Breast epithelium (tissue), 4 donors: ENCODE results near the gene TAS1R3. TPM values are rescaled to one million over a fixed set of nuclear protein-coding genes. Genes with fewer than 3 reads are reported as not detected.

ENCODE experiments used
- DNase-seq, 2 donors: peaks; one replicate each; pipeline ENCODE4 v3.0.0-alpha.2; 2019; ENCODE audit warnings: low spot score in 2 of 2
- H3K27ac ChIP-seq, 2 donors: fragments of 200-600 bp; sonication (generic) in 1 of 2; one replicate each; pipeline ENCODE4 v1.5.1; 2016 to 2019; ENCODE audit warnings: mild to moderate bottlenecking in 1 of 2
- H3K27me3 ChIP-seq, 2 donors: fragments of 200-600 bp; sonication (generic) in 1 of 2; one replicate each; pipeline versions ENCODE4 v1.5.1 to v1.6.0; 2017 to 2019; ENCODE audit warnings: control low read depth in 1 of 2, mild to moderate bottlenecking in 1 of 2
- H3K36me3 ChIP-seq: fragments of 200-600 bp; one replicate; pipeline ENCODE4 v1.5.1; 2019
- H3K4me1 ChIP-seq, 2 donors: fragments of 200-600 bp; sonication (generic); one replicate each; pipeline ENCODE4 v1.5.1; 2016 to 2019; ENCODE audit warnings: control low read depth in 1 of 2
- H3K4me3 ChIP-seq, 3 donors: fragments of 200-600 bp; sonication (generic); 1 replicate in 2 of 3; 2 replicates in 1 of 3; pipeline ENCODE4 v1.5.1; 2016 to 2019; ENCODE audit warnings: mild to moderate bottlenecking in 3 of 3, moderate library complexity in 2 of 3
- H3K9me3 ChIP-seq, 2 donors: fragments of 200-600 bp; sonication (generic) in 1 of 2; one replicate each; pipeline ENCODE4 v1.5.1; 2016 to 2019; ENCODE audit warnings: control low read depth in 1 of 2
- POLR2A ChIP-seq: fragments of 450-650 bp; IDR thresholded peaks from one replicate; pipeline ENCODE4 v1.6.1; 2016; ENCODE audit warnings: antibody characterized with exemption, mild to moderate bottlenecking, moderate library complexity
- POLR2AphosphoS5 ChIP-seq, 3 donors: sonication (generic); formaldehyde crosslinking; IDR thresholded peaks; one replicate each; pipeline ENCODE4 v1.6.1; 2017; ENCODE audit warnings: antibody characterized with exemption in 3 of 3
- intact Hi-C: fragments of 100-400 bp; cut with DNase I; formaldehyde crosslinking; loops from one replicate; pipeline ENCODE4 v1.15.1; 2023; ENCODE audit warnings: low total_unique reads
- total RNA-seq, 3 donors: library from RNA; depleted of rRNA; stranded (reverse); fragments of >200 nt; gene quantifications; one replicate each; pipeline ENCODE4 v1.1.0, GENCODE V29; 2016
- TF ChIP-seq, protein P1 (sequence below), 3 donors: fragments of 450-650 bp; IDR thresholded peaks; one replicate each; pipeline ENCODE4 v1.5.1; 2016 to 2017; ENCODE audit warnings: antibody characterized with exemption in 3 of 3, mild to moderate bottlenecking in 3 of 3, moderate library complexity in 3 of 3

TAS1R3 gene
- total RNA-seq, 3 donors from 2014 or later: 0.16 to 0.33 TPM; not detected in 1

DNA sequence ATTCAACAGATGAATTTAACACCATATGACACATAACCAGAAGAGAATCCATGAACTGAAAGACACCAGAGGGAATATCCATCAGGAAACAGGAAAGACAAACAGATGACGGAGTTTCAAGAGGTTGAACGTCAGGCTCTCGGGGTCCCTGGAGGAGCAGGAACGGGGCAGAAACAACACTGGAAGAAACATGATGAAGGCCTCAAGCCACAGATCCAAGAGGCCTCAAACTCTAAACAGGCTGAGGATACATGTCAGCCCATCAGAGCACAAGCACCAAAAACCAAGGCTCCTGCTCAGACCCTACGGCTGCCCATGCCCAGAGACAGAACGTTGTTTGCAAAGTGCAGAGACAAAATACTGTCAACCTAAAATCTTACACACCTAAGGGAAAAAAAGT lies 13.7 kb upstream of the TAS1R3 start:
- H3K27me3 ChIP-seq: no peaks in the 10 kb centered on the region
- H3K36me3 ChIP-seq: peaks cover 5% of the 10 kb centered on the region
- H3K4me3 ChIP-seq: no peak overlapping the region
- TF ChIP-seq POLR2AphosphoS5 (IDR thresholded peaks at IDR 0.05) (no peak), POLR2A (no peak)
- TF ChIP-seq, protein P1, sequence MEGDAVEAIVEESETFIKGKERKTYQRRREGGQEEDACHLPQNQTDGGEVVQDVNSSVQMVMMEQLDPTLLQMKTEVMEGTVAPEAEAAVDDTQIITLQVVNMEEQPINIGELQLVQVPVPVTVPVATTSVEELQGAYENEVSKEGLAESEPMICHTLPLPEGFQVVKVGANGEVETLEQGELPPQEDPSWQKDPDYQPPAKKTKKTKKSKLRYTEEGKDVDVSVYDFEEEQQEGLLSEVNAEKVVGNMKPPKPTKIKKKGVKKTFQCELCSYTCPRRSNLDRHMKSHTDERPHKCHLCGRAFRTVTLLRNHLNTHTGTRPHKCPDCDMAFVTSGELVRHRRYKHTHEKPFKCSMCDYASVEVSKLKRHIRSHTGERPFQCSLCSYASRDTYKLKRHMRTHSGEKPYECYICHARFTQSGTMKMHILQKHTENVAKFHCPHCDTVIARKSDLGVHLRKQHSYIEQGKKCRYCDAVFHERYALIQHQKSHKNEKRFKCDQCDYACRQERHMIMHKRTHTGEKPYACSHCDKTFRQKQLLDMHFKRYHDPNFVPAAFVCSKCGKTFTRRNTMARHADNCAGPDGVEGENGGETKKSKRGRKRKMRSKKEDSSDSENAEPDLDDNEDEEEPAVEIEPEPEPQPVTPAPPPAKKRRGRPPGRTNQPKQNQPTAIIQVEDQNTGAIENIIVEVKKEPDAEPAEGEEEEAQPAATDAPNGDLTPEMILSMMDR (IDR thresholded peaks at IDR 0.05): no peak
- peak overlapping the region; percentile 75 to 84 for H3K27ac ChIP-seq
- DNase-seq: no peak
- H3K9me3 ChIP-seq: no peaks in the 10 kb centered on the region
- H3K4me1 ChIP-seq: peaks cover 3 to 10% of the 10 kb centered on the region in 2 donors
- intact Hi-C loops: no loop called here

DNA sequence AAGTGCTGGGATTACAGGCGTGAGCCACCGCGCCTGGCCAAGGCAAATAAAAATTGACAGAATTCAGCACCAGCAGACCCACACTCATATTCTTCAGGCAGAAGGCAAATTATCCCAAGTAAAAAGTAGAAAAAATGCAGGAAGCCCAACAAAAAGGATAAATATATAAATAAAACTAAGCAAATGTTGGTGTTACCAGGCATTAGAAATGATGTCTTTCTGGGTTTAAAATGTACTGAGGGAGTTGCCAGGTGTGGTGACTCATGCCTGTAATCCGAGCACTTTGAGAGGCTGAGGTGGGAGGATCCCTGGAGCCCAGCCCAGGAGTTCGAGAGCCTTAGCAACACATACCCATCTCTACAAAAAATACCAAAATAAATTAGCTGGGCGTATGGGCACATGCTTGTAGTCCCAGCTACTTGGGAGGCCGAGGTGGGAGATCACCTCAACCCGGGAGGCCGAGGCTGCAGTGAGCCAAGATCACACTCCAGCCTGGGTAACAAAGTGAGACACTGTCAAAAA lies 12.9 kb upstream of the TAS1R3 start:
- Histone ChIP-seq H3K9me3 (no peaks in the 10 kb centered on the region), H3K4me1 (peaks cover 3 to 16% of the 10 kb centered on the region in 2 donors), H3K27me3 (no peaks in the 10 kb centered on the region), H3K4me3 (no peak overlapping the region), H3K36me3 (no peaks in the 10 kb centered on the region), H3K27ac (peak overlapping the region; percentile 75 to 84)
- TF ChIP-seq POLR2AphosphoS5 (IDR thresholded peaks at IDR 0.05): peak in 2 of 3 donors; percentile 15 to 54
- no peak for TF ChIP-seq POLR2A
- peak; percentile 84 to 93 for DNase-seq
- intact Hi-C loops: no loop called here

DNA sequence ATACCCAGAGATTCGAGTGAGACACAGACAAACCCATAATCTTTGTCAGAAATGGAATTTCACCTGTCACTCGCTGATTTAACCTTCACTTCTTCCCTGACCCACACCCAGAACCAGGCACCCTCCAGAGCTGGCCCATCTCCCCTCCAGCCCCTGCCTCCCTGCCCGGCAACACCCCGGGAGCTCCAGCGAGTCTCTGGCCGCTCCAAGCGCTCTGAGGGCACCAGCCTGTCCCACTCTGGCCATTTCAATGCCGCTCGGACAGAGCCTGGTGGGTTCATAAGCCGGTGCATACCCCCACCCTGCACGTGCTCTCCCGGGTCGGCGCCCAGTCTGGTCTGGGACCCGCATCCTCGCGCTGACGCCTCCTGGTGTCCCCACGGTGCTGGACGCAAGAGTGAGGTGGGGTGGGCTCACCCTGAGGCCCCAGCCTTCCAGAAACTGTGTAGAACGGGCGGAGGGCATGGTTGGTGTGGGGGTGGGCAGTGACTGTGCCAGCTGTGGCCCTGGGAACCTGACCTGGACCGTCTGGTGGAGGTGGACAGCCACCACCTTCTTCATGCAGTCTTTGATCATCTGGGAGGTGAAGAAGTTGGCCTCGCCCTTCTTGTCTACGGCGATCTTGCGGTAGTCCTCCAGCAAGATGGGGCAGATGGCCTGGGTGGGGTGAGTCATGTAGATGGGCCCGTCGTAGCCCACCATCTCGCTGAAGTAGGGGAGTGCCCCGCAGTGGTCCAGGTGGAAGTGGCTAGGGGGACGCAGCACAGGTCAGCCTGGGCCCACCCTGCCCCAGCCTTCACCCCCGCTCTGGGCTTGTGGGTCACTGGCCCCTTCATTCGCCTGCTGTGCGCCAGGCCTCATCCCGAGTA lies 12.1 kb upstream of the TAS1R3 start:
- Histone ChIP-seq H3K27ac (peak overlapping the region; percentile 75 to 84), H3K9me3 (no peaks in the 10 kb centered on the region), H3K4me3 (no peak overlapping the region), H3K36me3 (no peaks in the 10 kb centered on the region), H3K4me1 (peaks cover 3 to 16% of the 10 kb centered on the region in 2 donors), H3K27me3 (no peaks in the 10 kb centered on the region)
- no peak for DNase-seq
- no peak for TF ChIP-seq POLR2AphosphoS5 (IDR thresholded peaks at IDR 0.05)
- TF ChIP-seq, protein P1 (IDR thresholded peaks at IDR 0.05): no peak
- no peak for TF ChIP-seq POLR2A
- intact Hi-C loops: no loop called here

DNA sequence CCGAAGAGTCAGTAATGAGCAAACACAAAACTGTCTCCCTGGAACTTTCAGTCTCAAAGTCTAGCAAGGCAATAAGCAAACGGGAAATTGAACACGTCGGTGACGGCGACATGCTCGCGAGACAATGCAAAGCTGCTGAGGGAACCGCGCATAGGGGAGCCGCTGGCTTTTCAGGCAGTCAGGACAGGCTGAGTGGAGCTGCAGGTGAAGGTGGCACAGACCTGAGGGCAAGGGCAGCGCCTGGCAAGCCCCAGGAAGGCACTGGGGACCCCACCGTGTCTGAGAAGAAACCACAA lies 11.5 kb upstream of the TAS1R3 start:
- peaks cover 3 to 16% of the 10 kb centered on the region in 2 donors for H3K4me1 ChIP-seq
- DNase-seq: no peak
- no peaks in the 10 kb centered on the region for H3K27me3 ChIP-seq
- no peaks in the 10 kb centered on the region for H3K36me3 ChIP-seq
- H3K9me3 ChIP-seq: no peaks in the 10 kb centered on the region
- H3K27ac ChIP-seq: peak overlapping the region in 1 of 2 donors; percentile 84
- H3K4me3 ChIP-seq: no peak overlapping the region
- TF ChIP-seq POLR2AphosphoS5 (IDR thresholded peaks at IDR 0.05): no peak
- TF ChIP-seq, protein P1 (IDR thresholded peaks at IDR 0.05): no peak
- no peak for TF ChIP-seq POLR2A
- intact Hi-C loops: no loop called here

DNA sequence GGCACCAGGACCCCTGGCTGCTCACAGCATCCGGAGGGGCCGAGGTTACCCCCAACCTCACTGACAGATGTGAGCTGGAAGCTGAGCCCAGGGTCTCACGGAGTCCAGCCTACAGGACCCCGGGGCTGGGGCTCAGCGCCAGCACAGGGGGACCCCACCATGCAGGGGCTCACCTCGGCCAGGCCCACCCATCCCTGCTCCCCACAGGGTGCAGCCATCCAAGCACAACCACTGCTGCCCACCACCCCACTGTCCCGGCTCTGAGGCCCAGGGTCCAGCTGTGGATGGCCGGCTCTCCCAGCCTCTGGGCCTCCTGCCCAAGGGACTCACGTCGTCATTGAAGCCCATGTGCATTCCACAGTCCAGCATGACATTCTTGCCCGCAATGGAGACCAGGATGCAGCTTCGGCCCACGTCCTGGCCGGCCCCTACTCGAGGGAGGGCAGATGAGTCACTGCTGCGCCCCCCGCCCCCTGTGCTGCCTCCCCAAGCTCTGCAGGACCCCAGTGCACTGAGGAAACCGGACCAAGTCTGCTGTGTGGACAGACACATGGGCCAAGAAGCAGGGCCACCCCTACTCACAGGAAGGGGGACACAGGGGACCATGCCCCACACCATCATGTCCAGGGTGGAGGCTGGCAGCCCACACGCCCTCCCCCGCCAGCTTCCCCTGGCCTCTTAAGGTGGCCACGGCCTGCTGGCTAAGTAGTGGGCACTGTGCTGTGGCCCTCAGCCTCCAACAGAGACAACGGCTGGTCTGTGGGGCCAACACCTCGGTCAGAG lies 10.2 kb upstream of the TAS1R3 start:
- H3K27me3 ChIP-seq: no peaks in the 10 kb centered on the region
- H3K4me1 ChIP-seq: peaks cover 8 to 24% of the 10 kb centered on the region in 2 donors
- no peak overlapping the region for H3K4me3 ChIP-seq
- no peaks in the 10 kb centered on the region for H3K36me3 ChIP-seq
- TF ChIP-seq, protein P1 (IDR thresholded peaks at IDR 0.05): no peak
- TF ChIP-seq POLR2AphosphoS5 (IDR thresholded peaks at IDR 0.05): no peak
- TF ChIP-seq POLR2A: no peak
- intact Hi-C loops: no loop called here
- no peak for DNase-seq
- H3K27ac ChIP-seq: no peak overlapping the region
- no peaks in the 10 kb centered on the region for H3K9me3 ChIP-seq
